HepG2 (cell line): Measurements from ENCODE around the gene C11orf91. TPM values are rescaled to one million over a fixed set of nuclear protein-coding genes. Genes with fewer than 3 reads are reported as not detected.

Experiments
- ARID3A ChIP-seq: IDR thresholded peaks from 2 replicates; pipeline ENCODE4 v1.6.1; 2012; ENCODE audit warnings: low read depth, low read length, improper control_type of control experiment
- HNRNPLL ChIP-seq: fragments of 200-400 bp; formaldehyde crosslinking; IDR thresholded peaks from 2 replicates; pipeline ENCODE4 v1.6.1; 2017; ENCODE audit warnings: mild to moderate bottlenecking, low read depth, low read length; ENCODE audit not compliant: poor library complexity, severe bottlenecking
- MAF1 ChIP-seq: sonication (generic); formaldehyde crosslinking; IDR thresholded peaks from 2 replicates; pipeline ENCODE4 v1.5.0; 2020; ENCODE audit warnings: missing genetic modification reagents, borderline replicate concordance
- POLR2A ChIP-seq, 2 experiments: IDR thresholded peaks; 2 replicates each; pipeline ENCODE4 v1.6.1; 2011; ENCODE audit warnings: low read depth in 2 of 2, low read length in 2 of 2, mild to moderate bottlenecking in 1 of 2, moderate library complexity in 1 of 2; ENCODE audit not compliant: insufficient read depth in 1 of 2
- SPEN ChIP-seq: sonication (generic); formaldehyde crosslinking; IDR thresholded peaks from 2 replicates; pipeline ENCODE4 v1.5.1; 2020; ENCODE audit warnings: low read depth, mild to moderate bottlenecking, missing genetic modification reagents
- ZNF276 ChIP-seq: sonication (generic); formaldehyde crosslinking; IDR thresholded peaks from 2 replicates; pipeline ENCODE4 v1.4.0; 2020; ENCODE audit warnings: mild to moderate bottlenecking, low read depth, missing genetic modification reagents
- ZNF468 ChIP-seq: sonication (generic); formaldehyde crosslinking; IDR thresholded peaks from 2 replicates; pipeline ENCODE4 v1.8.0; 2022; ENCODE audit warnings: mild to moderate bottlenecking, moderate library complexity, missing genetic modification reagents
- ZNF614 ChIP-seq: IDR thresholded peaks from 2 replicates; pipeline ENCODE4 v1.6.1; 2018; ENCODE audit warnings: missing biosample characterization, missing genetic modification reagents, inconsistent platforms, borderline replicate concordance
- ZSCAN29 ChIP-seq: sonication (generic); formaldehyde crosslinking; conservative IDR thresholded peaks from 2 replicates; pipeline ENCODE4 v1.4.0; 2020; ENCODE audit warnings: mild to moderate bottlenecking, missing genetic modification reagents
- polyA plus RNA-seq, 8 experiments: library from polyadenylated mRNA; depleted of rRNA in 3 of 8; stranded (reverse) in 7 of 8; unstranded in 1 of 8; fragments of >200 nt; fragmentation: Illumina TruSeq in 4 of 8; extraction: Trizol in 4 of 8; gene quantifications; 2 replicates each; pipeline versions ENCODE4 v1.2.1 to v1.2.3, GENCODE V29; 2011 to 2016; ENCODE audit warnings: low read depth in 4 of 8, missing spikeins in 1 of 8, mixed read lengths in 1 of 8; ENCODE audit not compliant: insufficient read depth in 1 of 8
- total RNA-seq, 5 experiments: library from RNA; depleted of rRNA; stranded (reverse); fragments of >200 nt; fragmentation: Illumina TruSeq; extraction: Trizol; gene quantifications; 2 replicates each; pipeline ENCODE4 v1.2.3, GENCODE V29; 2016; ENCODE audit warnings: low read depth in 1 of 5
- TF ChIP-seq, protein P1 (sequence below): sonication (generic); formaldehyde crosslinking; IDR thresholded peaks from 2 replicates; pipeline ENCODE4 v1.4.0; 2020; ENCODE audit warnings: missing genetic modification reagents
- TF ChIP-seq, protein P2 (sequence below), 2 experiments: sonication (generic) in 1 of 2; formaldehyde crosslinking in 1 of 2; IDR thresholded peaks; 2 replicates each; pipeline versions ENCODE4 v1.5.1 to v1.6.1; 2011 to 2020; ENCODE audit warnings: borderline replicate concordance in 1 of 2, low read depth in 1 of 2, low read length in 1 of 2, mild to moderate bottlenecking in 1 of 2, missing genetic modification reagents in 1 of 2, moderate library complexity in 1 of 2
- TF ChIP-seq, protein P3 (sequence below): sonication (generic); formaldehyde crosslinking; conservative IDR thresholded peaks from 2 replicates; pipeline ENCODE4 v1.8.0; 2022; ENCODE audit warnings: mild to moderate bottlenecking, moderate library complexity, missing genetic modification reagents
- TF ChIP-seq, protein P4 (sequence below): sonication (generic); formaldehyde crosslinking; IDR thresholded peaks from 2 replicates; pipeline ENCODE4 v1.4.0; 2020; ENCODE audit warnings: mild to moderate bottlenecking, missing genetic modification reagents
- TF ChIP-seq, protein P5 (sequence below), 2 experiments: sonication (generic) in 1 of 2; formaldehyde crosslinking in 1 of 2; IDR thresholded peaks; 2 replicates each; pipeline versions ENCODE4 v1.4.0 to v1.6.1; 2018 to 2020; ENCODE audit warnings: missing genetic modification reagents in 2 of 2, borderline replicate concordance in 1 of 2, low read depth in 1 of 2, mild to moderate bottlenecking in 1 of 2, missing biosample characterization in 1 of 2

The C11orf91 gene
- total and polyA plus RNA-seq, 2 of the 13 experiments (the other 11 are each of a cell fraction or from before 2014, with no cell fraction given) = 0.35 TPM; not detected in 1

DNA sequence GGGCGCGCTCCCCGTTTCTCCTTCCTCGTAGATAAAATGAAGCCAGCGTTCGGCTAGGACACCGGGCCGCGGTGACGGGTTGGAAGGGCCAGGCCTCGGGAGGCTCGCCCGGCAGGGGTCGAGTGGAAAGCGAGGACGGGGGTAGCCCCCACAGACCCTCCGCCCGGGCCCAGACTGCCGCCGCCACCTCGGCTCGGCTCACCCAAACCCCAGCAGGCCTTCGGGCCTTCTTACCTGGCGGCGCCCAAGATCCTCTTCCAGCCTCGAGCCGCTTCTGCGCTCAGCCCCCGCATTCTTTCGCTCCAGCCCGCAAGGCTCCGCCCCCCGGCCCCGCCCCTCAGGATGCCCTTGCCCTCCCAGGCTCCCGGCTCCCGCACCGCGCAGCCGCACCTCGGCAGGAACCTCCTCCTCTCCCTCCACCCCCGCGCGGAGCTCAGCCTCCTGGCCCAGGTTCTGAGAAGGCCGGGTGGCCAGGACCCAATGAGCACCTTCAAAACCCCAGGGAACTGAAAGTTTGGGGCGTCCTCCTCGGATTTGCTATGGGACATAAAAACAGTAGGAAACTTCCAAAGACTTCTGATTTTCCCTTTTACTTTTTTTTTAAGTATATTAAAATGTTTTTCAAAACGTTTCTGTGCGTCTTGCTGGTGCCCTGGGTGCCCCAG is 35.7 kb upstream of the C11orf91 start, which contains the start of gene CD59 (continued):
- TF ChIP-seq, protein P1, sequence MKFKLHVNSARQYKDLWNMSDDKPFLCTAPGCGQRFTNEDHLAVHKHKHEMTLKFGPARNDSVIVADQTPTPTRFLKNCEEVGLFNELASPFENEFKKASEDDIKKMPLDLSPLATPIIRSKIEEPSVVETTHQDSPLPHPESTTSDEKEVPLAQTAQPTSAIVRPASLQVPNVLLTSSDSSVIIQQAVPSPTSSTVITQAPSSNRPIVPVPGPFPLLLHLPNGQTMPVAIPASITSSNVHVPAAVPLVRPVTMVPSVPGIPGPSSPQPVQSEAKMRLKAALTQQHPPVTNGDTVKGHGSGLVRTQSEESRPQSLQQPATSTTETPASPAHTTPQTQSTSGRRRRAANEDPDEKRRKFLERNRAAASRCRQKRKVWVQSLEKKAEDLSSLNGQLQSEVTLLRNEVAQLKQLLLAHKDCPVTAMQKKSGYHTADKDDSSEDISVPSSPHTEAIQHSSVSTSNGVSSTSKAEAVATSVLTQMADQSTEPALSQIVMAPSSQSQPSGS (CRISPR knock-in tag) = no peak
- peak; percentile 66 for TF ChIP-seq HNRNPLL
- no peak for TF ChIP-seq ZNF276 (CRISPR knock-in tag)
- TF ChIP-seq ZNF614 (CRISPR knock-in tag) = peak; percentile 48; the same call in 1 of the 2 replicates
- TF ChIP-seq ARID3A = no peak
- TF ChIP-seq ZSCAN29 (CRISPR knock-in tag) = no peak
- TF ChIP-seq ZNF468 = no peak
- TF ChIP-seq, protein P2, sequence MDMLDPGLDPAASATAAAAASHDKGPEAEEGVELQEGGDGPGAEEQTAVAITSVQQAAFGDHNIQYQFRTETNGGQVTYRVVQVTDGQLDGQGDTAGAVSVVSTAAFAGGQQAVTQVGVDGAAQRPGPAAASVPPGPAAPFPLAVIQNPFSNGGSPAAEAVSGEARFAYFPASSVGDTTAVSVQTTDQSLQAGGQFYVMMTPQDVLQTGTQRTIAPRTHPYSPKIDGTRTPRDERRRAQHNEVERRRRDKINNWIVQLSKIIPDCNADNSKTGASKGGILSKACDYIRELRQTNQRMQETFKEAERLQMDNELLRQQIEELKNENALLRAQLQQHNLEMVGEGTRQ (IDR thresholded peaks at IDR 0.05; ENCODE audit: low read depth, low read length) = no peak
- TF ChIP-seq, protein P2 (CRISPR knock-in tag; IDR thresholded peaks at IDR 0.05; ENCODE audit: borderline replicate concordance) = no peak
- TF ChIP-seq SPEN (CRISPR knock-in tag) = no peak
- no peak for TF ChIP-seq MAF1 (CRISPR knock-in tag)
- TF ChIP-seq, protein P3, sequence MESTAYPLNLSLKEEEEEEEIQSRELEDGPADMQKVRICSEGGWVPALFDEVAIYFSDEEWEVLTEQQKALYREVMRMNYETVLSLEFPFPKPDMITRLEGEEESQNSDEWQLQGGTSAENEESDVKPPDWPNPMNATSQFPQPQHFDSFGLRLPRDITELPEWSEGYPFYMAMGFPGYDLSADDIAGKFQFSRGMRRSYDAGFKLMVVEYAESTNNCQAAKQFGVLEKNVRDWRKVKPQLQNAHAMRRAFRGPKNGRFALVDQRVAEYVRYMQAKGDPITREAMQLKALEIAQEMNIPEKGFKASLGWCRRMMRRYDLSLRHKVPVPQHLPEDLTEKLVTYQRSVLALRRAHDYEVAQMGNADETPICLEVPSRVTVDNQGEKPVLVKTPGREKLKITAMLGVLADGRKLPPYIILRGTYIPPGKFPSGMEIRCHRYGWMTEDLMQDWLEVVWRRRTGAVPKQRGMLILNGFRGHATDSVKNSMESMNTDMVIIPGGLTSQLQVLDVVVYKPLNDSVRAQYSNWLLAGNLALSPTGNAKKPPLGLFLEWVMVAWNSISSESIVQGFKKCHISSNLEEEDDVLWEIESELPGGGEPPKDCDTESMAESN (CRISPR knock-in tag) = peak; percentile 52
- TF ChIP-seq, protein P4, sequence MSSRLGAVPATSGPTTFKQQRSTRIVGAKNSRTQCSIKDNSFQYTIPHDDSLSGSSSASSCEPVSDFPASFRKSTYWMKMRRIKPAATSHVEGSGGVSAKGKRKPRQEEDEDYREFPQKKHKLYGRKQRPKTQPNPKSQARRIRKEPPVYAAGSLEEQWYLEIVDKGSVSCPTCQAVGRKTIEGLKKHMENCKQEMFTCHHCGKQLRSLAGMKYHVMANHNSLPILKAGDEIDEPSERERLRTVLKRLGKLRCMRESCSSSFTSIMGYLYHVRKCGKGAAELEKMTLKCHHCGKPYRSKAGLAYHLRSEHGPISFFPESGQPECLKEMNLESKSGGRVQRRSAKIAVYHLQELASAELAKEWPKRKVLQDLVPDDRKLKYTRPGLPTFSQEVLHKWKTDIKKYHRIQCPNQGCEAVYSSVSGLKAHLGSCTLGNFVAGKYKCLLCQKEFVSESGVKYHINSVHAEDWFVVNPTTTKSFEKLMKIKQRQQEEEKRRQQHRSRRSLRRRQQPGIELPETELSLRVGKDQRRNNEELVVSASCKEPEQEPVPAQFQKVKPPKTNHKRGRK (CRISPR knock-in tag) = 0 out of 2 replicates have a peak, but pooled peaks have one; percentile 75
- peak; percentile 87 to 91 for TF ChIP-seq POLR2A (IDR thresholded peaks at IDR 0.05; ENCODE audit: insufficient read depth in 1 of 2, low read depth in 2 of 2, low read length in 2 of 2)
- TF ChIP-seq, protein P5, sequence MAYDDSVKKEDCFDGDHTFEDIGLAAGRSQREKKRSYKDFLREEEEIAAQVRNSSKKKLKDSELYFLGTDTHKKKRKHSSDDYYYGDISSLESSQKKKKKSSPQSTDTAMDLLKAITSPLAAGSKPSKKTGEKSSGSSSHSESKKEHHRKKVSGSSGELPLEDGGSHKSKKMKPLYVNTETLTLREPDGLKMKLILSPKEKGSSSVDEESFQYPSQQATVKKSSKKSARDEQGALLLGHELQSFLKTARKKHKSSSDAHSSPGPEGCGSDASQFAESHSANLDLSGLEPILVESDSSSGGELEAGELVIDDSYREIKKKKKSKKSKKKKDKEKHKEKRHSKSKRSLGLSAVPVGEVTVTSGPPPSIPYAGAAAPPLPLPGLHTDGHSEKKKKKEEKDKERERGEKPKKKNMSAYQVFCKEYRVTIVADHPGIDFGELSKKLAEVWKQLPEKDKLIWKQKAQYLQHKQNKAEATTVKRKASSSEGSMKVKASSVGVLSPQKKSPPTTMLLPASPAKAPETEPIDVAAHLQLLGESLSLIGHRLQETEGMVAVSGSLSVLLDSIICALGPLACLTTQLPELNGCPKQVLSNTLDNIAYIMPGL (CRISPR knock-in tag; IDR thresholded peaks at IDR 0.05; ENCODE audit: borderline replicate concordance in 1 of 2, low read depth in 1 of 2) = peak; percentile 51 to 53; a peak in 3 of 4 replicates
